Choroid plexus epithelial cell (primary cell): Measurements from ENCODE around the gene EVC.
A peak's percentile ranks its signal among the peaks of the same experiment; 100 is the strongest.

Source experiments
- DNase-seq: peaks from one replicate; pipeline ENCODE4 v3.0.0-alpha.2; 2010; ENCODE audit warnings: low read depth
- H3K4me3 ChIP-seq: 2 replicates; pipeline ENCODE4 v1.5.1; 2011; ENCODE audit warnings: low read depth, mild to moderate bottlenecking, control low read depth, low read length, moderate library complexity
- TF ChIP-seq, protein P1 (sequence below): conservative IDR thresholded peaks from 2 replicates; pipeline ENCODE4 v1.5.1; 2011; ENCODE audit warnings: low read depth, mild to moderate bottlenecking, control low read depth, inconsistent platforms, low read length, moderate library complexity

The EVC gene

DNA sequence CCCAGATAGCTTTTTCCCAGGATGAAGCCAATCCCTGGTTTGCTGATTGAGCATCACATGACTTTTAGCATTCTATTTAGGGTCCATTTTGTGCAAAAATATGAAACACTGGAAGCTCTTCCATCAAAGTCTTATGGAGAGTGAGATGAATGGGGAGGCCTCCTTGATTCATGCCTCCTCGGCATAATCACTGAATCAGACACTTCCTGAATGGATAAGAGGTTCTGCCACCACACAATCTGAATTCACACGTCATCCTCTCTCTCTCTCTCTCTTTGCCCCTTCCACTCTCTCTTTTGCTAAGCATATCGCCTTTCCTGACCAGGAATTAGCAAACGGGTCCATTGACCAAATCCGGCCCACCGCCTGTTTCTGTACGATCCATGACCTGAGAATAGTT, 113.2 kb downstream of the EVC start:
- TF ChIP-seq, protein P1, sequence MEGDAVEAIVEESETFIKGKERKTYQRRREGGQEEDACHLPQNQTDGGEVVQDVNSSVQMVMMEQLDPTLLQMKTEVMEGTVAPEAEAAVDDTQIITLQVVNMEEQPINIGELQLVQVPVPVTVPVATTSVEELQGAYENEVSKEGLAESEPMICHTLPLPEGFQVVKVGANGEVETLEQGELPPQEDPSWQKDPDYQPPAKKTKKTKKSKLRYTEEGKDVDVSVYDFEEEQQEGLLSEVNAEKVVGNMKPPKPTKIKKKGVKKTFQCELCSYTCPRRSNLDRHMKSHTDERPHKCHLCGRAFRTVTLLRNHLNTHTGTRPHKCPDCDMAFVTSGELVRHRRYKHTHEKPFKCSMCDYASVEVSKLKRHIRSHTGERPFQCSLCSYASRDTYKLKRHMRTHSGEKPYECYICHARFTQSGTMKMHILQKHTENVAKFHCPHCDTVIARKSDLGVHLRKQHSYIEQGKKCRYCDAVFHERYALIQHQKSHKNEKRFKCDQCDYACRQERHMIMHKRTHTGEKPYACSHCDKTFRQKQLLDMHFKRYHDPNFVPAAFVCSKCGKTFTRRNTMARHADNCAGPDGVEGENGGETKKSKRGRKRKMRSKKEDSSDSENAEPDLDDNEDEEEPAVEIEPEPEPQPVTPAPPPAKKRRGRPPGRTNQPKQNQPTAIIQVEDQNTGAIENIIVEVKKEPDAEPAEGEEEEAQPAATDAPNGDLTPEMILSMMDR = no peak
- H3K4me3 ChIP-seq = no peak overlapping the region
- DNase-seq = no peak

DNA sequence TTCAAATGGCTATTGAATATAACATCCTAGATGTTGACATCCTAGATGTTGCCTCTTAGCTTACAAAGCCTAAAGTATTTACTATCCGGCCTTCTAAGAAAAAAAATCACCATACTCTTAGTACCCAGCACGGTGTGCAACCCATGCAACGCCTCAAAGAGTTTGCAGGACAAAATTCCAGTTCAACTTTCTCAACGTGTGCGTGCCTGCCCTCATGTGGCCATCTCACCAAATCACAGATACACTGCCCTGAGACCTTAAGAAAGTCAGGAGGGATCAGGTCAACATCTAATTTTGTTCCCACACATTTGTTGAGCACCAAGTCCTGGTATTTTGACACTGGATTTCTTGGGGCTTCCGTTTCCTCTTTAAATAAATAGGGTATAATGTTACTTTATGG, 113.6 kb downstream of the EVC start:
- no peak overlapping the region for H3K4me3 ChIP-seq
- TF ChIP-seq, protein P1 = peak; percentile 80
- peak; percentile 71 for DNase-seq

DNA sequence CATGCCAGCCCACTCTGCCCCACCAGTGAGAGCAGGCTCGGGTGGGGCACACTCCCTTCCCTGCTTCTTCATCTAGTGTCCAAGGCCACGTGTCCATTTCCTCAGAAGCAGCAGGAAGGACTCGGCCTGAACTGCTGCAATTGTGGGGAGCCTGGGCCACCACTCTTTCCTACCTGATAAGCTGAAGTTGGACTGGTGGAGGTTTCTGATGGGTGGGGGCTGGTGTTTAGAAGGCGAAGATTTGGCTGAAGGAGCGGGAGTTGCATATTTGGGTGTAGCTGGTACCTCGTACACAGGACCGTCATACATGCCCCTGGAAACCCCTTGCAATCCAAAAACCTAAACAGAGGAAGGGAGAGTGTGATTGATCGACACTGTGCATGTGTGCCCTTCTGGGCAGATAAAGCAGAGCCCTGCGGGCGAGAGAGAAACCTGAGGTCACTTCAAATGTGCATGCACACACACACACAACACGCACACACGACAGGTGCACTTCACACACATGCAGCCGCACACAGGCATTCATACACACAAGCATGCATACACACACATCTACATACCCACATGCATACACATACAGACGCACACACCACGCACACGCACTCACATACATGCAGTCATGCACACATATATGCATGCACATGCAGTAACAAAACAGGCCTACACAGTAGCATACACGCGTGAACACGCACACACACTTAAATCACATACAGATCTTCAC, 114.5 kb downstream of the EVC start:
- H3K4me3 ChIP-seq = no peak overlapping the region
- DNase-seq = no peak
- TF ChIP-seq, protein P1 = no peak

DNA sequence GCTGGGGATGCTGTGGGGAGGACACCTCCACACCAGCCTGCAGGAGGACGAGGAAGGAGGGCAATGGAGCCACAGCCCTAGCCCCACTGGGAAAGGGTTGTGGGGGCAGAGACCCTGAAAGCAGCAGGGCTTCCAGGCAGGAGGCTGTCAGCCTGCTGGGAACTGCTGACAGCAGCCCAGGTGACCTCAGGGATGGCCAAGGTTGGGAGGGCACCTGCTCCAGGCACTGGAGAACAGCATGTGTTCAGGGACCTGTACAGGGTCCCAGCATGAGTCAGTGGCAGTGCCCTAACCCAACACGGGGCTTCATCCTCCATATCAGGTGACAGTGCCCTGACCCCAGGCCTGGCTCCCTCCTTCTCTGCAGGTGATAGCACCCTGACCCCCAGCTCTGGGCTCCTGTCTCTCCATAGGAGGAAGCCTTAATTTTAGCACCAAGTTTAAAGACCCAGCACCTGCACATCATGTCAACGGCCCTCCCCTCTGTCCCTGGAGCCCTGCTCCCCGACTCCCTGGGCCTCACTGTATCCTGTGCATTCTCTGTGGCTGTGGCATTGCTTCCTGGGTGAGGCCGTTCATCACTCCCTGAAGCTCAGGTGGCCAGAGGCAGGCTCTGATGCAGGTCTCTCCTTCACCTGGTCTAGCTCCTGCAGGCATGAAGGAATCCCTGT, 115.6 kb downstream of the EVC start:
- no peak overlapping the region for H3K4me3 ChIP-seq
- DNase-seq = no peak
- TF ChIP-seq, protein P1 = no peak

DNA sequence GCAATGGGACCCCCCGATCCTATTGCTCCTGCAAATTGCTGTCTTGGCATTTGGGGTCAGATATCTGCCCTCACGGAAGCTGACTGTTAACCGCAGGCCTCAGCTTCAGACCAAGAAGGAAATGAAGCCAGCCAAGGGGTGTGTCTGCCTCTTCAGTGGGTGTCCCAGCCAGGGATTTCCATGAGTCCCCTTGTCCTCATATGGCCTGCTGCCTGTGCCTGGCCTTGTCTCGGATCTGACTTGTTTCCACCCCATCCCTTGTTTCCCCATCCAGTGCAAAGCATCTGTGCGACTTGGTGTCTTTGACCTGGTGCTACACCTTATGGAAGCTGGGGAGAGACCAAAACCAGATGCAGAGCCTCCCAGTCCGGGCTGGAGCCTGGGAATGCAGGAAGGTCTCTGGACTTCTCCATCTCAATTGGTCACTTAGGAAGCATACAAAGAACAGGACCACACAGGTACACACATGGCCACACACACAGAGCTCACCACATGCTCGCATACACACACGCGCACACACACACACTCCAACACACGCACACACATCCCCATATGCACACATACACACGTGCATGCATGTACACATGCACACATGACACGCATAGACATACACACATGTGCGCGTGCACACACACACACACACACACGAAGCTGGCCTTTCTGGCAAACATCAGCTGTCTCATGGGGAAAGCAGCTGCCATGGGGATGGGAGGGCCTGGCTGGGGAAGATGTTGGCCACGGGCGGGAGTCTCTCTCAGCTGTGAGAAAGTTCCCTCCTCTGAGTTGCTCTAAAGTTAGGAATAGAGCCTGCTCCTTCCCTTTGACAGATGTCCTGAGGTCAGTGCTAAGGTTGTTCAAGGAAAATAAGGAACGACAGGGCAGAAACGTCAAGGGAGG, 116.4 kb downstream of the EVC start:
- DNase-seq = peak; percentile 48
- TF ChIP-seq, protein P1 = no peak
- H3K4me3 ChIP-seq = no peak overlapping the region

DNA sequence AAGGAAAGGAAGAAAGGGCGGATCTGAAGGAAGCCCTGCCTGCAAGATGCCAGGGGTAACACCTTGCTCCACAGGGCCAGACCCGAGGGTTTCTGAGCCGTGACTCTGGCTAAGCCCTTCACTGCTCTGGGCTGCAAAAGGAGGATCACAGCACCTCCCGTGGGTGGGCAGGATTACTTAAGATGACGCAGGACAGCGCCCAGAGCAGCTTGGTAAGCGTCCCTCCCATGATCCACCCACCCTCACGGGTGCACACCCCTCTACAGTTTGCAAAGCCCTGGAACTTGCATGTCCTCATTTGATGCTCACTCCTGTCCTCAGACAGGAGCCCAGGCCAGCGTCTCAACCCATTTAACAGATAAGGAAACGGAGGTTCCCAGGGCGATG, 117.0 kb downstream of the EVC start:
- H3K4me3 ChIP-seq = no peak overlapping the region
- TF ChIP-seq, protein P1 = no peak
- DNase-seq = no peak
